H1 (cell line): ENCODE data around the gene CTIF. TPM values are rescaled to one million over a fixed set of nuclear protein-coding genes. Genes with fewer than 3 reads are reported as not detected.

Experiments used
- CTCF ChIA-PET: fragments of 300-600 bp; sonication (Branson Sonifier 250); formaldehyde crosslinking; loops from one replicate; lab custom pipeline; 2021; ENCODE audit not compliant: partially characterized antibody; lab: Charles Lee
- POLR2A ChIA-PET: fragments of 300-600 bp; sonication (Branson Sonifier 250); formaldehyde crosslinking; loops from one replicate; lab custom pipeline; 2021; ENCODE audit warnings: inconsistent platforms; ENCODE audit not compliant: partially characterized antibody; lab: Charles Lee
- DNase-seq, 2 experiments: peaks; one replicate each; pipeline versions ENCODE4 v3.0.0 to v3.0.0-alpha.2; 2010 to 2022; ENCODE audit warnings: low spot score in 2 of 2, low read depth in 1 of 2, mixed read lengths in 1 of 2
- FAIRE-seq: peaks from 2 replicates; lab custom pipeline; 2011; peaks lifted over from hg19 to GRCh38; lab: Jason Lieb, UNC
- H2AFZ ChIP-seq: 2 replicates; pipeline ENCODE4 v1.8.1; 2012; ENCODE audit warnings: low read length, inconsistent platforms
- H2AK5ac ChIP-seq: 2 replicates; pipeline ENCODE4 v1.6.1; 2013; ENCODE audit warnings: low read depth, low read length
- H2BK120ac ChIP-seq: replicated peaks from 2 replicates; pipeline ENCODE3; 2013; ENCODE audit warnings: low read depth, low read length, inconsistent platforms
- H2BK12ac ChIP-seq: 2 replicates; pipeline ENCODE4 v1.6.1; 2013; ENCODE audit warnings: low read depth, low read length
- H2BK15ac ChIP-seq: 2 replicates; pipeline ENCODE4 v1.6.1; 2013; ENCODE audit warnings: low read length
- H2BK20ac ChIP-seq: 2 replicates; pipeline ENCODE4 v1.6.1; 2013; ENCODE audit warnings: low read length
- H2BK5ac ChIP-seq: 2 replicates; pipeline ENCODE4 v1.6.1; 2013; ENCODE audit warnings: low read depth, low read length
- H3K14ac ChIP-seq: 2 replicates; pipeline ENCODE4 v1.6.1; 2013; ENCODE audit warnings: inconsistent platforms; ENCODE audit not compliant: insufficient read length
- H3K18ac ChIP-seq: 2 replicates; pipeline ENCODE4 v1.6.1; 2013; ENCODE audit warnings: low read length; ENCODE audit errors: extremely low read depth
- H3K23ac ChIP-seq: 2 replicates; pipeline ENCODE4 v1.6.1; 2013; ENCODE audit warnings: inconsistent platforms; ENCODE audit not compliant: insufficient read length
- H3K23me2 ChIP-seq: 2 replicates; pipeline ENCODE4 v1.6.1; 2013; ENCODE audit warnings: low read depth, low read length
- H3K27ac ChIP-seq: 2 replicates; pipeline ENCODE4 v1.6.1; 2011; ENCODE audit warnings: low read depth, low read length, inconsistent platforms
- H3K27me3 ChIP-seq, 4 experiments: replicated peaks in 1 of 4; 1 replicate in 1 of 4; 2 replicates in 3 of 4; pipeline versions ENCODE4 v1.6.1 to v1.8.1; 2011 to 2013; ENCODE audit warnings: low read length in 3 of 4, mild to moderate bottlenecking in 3 of 4, inconsistent platforms in 2 of 4, mixed read lengths in 2 of 4, moderate library complexity in 1 of 4; ENCODE audit not compliant: control insufficient read depth in 3 of 4, insufficient read depth in 3 of 4; ENCODE audit errors: extremely low read depth in 1 of 4
- H3K36me3 ChIP-seq, 4 experiments: 2 replicates each; pipeline versions ENCODE4 v1.6.1 to v1.8.1; 2011 to 2013; ENCODE audit warnings: mild to moderate bottlenecking in 4 of 4, low read length in 3 of 4, moderate library complexity in 2 of 4, control low read depth in 1 of 4, inconsistent platforms in 1 of 4; ENCODE audit not compliant: insufficient read depth in 4 of 4, control insufficient read depth in 2 of 4
- H3K4ac ChIP-seq: replicated peaks from 2 replicates; pipeline ENCODE3; 2013; ENCODE audit warnings: low read length, low read depth, mixed read lengths, inconsistent platforms; ENCODE audit not compliant: insufficient read length
- H3K4me1 ChIP-seq, 4 experiments: replicated peaks in 1 of 4; 1 replicate in 1 of 4; 2 replicates in 3 of 4; pipeline versions ENCODE4 v1.6.1 to v1.8.1; 2011 to 2013; ENCODE audit warnings: low read length in 3 of 4, inconsistent platforms in 2 of 4, mixed read lengths in 1 of 4; ENCODE audit not compliant: insufficient read depth in 4 of 4, control insufficient read depth in 3 of 4
- H3K4me2 ChIP-seq, 2 experiments: 2 replicates each; pipeline versions ENCODE4 v1.6.1 to v1.8.1; 2011 to 2013; ENCODE audit warnings: low read depth in 2 of 2, low read length in 2 of 2, control low read depth in 1 of 2, inconsistent platforms in 1 of 2, mild to moderate bottlenecking in 1 of 2; ENCODE audit not compliant: insufficient read depth in 1 of 2
- H3K4me3 ChIP-seq, 4 experiments: fragments of 200-600, 300-600 bp in 1 of 4; sonication (generic), shearing (Covaris generic), sonication (Bioruptor Twin) in 1 of 4; 2 replicates each; pipeline versions ENCODE4 v1.5.1 to v1.8.1; 2011 to 2016; ENCODE audit warnings: low read length in 4 of 4, low read depth in 3 of 4, control low read depth in 2 of 4, inconsistent platforms in 2 of 4, mild to moderate bottlenecking in 2 of 4, mixed read lengths in 1 of 4, moderate library complexity in 1 of 4; ENCODE audit not compliant: insufficient read depth in 2 of 4; ENCODE audit errors: extremely low read depth in 1 of 4
- H3K56ac ChIP-seq: replicated peaks from 2 replicates; pipeline ENCODE3; 2013; ENCODE audit warnings: low read depth, mild to moderate bottlenecking, mixed read lengths, low read length, inconsistent platforms; ENCODE audit not compliant: insufficient read length
- H3K79me1 ChIP-seq: 2 replicates; pipeline ENCODE4 v1.6.1; 2013; ENCODE audit warnings: low read depth, low read length, control low read depth
- H3K79me2 ChIP-seq, 2 experiments: 2 replicates each; pipeline versions ENCODE4 v1.6.1 to v1.8.1; 2012 to 2013; ENCODE audit warnings: low read length in 2 of 2, mild to moderate bottlenecking in 2 of 2, inconsistent platforms in 1 of 2; ENCODE audit not compliant: insufficient read depth in 2 of 2, control insufficient read depth in 1 of 2
- H3K9ac ChIP-seq, 4 experiments: replicated peaks in 1 of 4; 1 replicate in 1 of 4; 2 replicates in 3 of 4; pipeline versions ENCODE4 v1.6.1 to v1.8.1; 2011 to 2013; ENCODE audit warnings: low read depth in 3 of 4, low read length in 3 of 4, control low read depth in 2 of 4, mild to moderate bottlenecking in 2 of 4, moderate library complexity in 2 of 4, inconsistent platforms in 1 of 4; ENCODE audit errors: extremely low read depth in 1 of 4
- H3K9me3 ChIP-seq, 2 experiments: 2 replicates each; pipeline versions ENCODE4 v1.6.1 to v1.8.1; 2012 to 2013; ENCODE audit warnings: mild to moderate bottlenecking in 2 of 2, moderate library complexity in 2 of 2, control low read depth in 1 of 2, inconsistent platforms in 1 of 2, low read depth in 1 of 2, low read length in 1 of 2, mixed read lengths in 1 of 2; ENCODE audit not compliant: insufficient read depth in 2 of 2
- H4K20me1 ChIP-seq, 2 experiments: replicated peaks in 1 of 2; 2 replicates each; pipeline versions ENCODE3 to v1.8.1; 2011 to 2013; ENCODE audit warnings: inconsistent platforms in 2 of 2, low read length in 2 of 2, mild to moderate bottlenecking in 1 of 2; ENCODE audit not compliant: insufficient read depth in 2 of 2, control insufficient read depth in 1 of 2
- H4K5ac ChIP-seq: 2 replicates; pipeline ENCODE4 v1.6.1; 2013; ENCODE audit warnings: low read length, low read depth, mixed read lengths, inconsistent platforms; ENCODE audit not compliant: insufficient read length
- H4K8ac ChIP-seq: 2 replicates; pipeline ENCODE4 v1.8.0; 2013; ENCODE audit warnings: mild to moderate bottlenecking, moderate library complexity, low read length, inconsistent platforms; ENCODE audit not compliant: insufficient read depth; ENCODE audit errors: extremely low read depth
- H4K91ac ChIP-seq: replicated peaks from 2 replicates; pipeline ENCODE3; 2013; ENCODE audit warnings: low read length, mixed read lengths, inconsistent platforms; ENCODE audit not compliant: insufficient read length
- CBX5 ChIP-seq: fragments of 300-800, 300-1000 bp; sonication (generic); IDR thresholded peaks from 2 replicates; pipeline ENCODE4 v1.7.1; 2016; ENCODE audit warnings: antibody characterized with exemption, low read length, low read depth
- CTCF ChIP-seq, 3 experiments: IDR thresholded peaks; 1 replicate in 2 of 3; 2 replicates in 1 of 3; pipeline versions ENCODE4 v1.5.1 to v1.6.1; 2011; ENCODE audit warnings: low read length in 3 of 3, mild to moderate bottlenecking in 3 of 3, inconsistent platforms in 2 of 3, low read depth in 1 of 3, moderate library complexity in 1 of 3; ENCODE audit not compliant: insufficient read depth in 1 of 3; ENCODE audit errors: control extremely low read depth in 1 of 3
- GABPA ChIP-seq: IDR thresholded peaks from 2 replicates; pipeline ENCODE4 v1.6.1; 2011; ENCODE audit warnings: mild to moderate bottlenecking, low read length, moderate library complexity, borderline replicate concordance; ENCODE audit not compliant: insufficient read depth
- HDAC2 ChIP-seq, 2 experiments: fragments of 300-600 bp in 1 of 2; sonication (generic) in 1 of 2; IDR thresholded peaks; 2 replicates each; pipeline ENCODE4 v1.6.1; 2011 to 2012; ENCODE audit warnings: low read depth in 2 of 2, low read length in 2 of 2, mild to moderate bottlenecking in 2 of 2, moderate library complexity in 2 of 2, borderline replicate concordance in 1 of 2, inconsistent platforms in 1 of 2
- MAX ChIP-seq: IDR thresholded peaks from 2 replicates; pipeline ENCODE4 v1.6.1; 2012; ENCODE audit warnings: inconsistent platforms
- NANOG ChIP-seq: IDR thresholded peaks from 2 replicates; pipeline ENCODE4 v1.6.1; 2011; ENCODE audit warnings: low read length, low read depth, mild to moderate bottlenecking, inconsistent platforms; ENCODE audit not compliant: insufficient read depth, poor library complexity, severe bottlenecking
- NRF1 ChIP-seq: IDR thresholded peaks from 2 replicates; pipeline ENCODE4 v1.6.1; 2011; ENCODE audit warnings: mild to moderate bottlenecking, low read depth, low read length, improper control_type of control experiment
- POLR2A ChIP-seq, 2 experiments: IDR thresholded peaks; 1 replicate in 1 of 2; 2 replicates in 1 of 2; pipeline ENCODE4 v1.6.1; 2011; ENCODE audit warnings: low read depth in 2 of 2, low read length in 2 of 2, mild to moderate bottlenecking in 2 of 2; ENCODE audit errors: control extremely low read depth in 1 of 2
- RFX5 ChIP-seq: IDR thresholded peaks from 2 replicates; pipeline ENCODE4 v1.6.1; 2011; ENCODE audit warnings: low read depth, low read length, improper control_type of control experiment, borderline replicate concordance
- SIN3A ChIP-seq, 2 experiments: IDR thresholded peaks in 1 of 2; conservative IDR thresholded peaks in 1 of 2; 2 replicates each; pipeline ENCODE4 v1.6.1; 2011 to 2012; ENCODE audit warnings: low read length in 2 of 2, improper control_type of control experiment in 1 of 2, low read depth in 1 of 2, mild to moderate bottlenecking in 1 of 2
- SP1 ChIP-seq: IDR thresholded peaks from 2 replicates; pipeline ENCODE4 v1.6.1; 2011; ENCODE audit warnings: low read depth, low read length
- SP4 ChIP-seq: IDR thresholded peaks from 2 replicates; pipeline ENCODE4 v1.6.1; 2012; ENCODE audit warnings: low read length, inconsistent platforms
- WGBS, 2 experiments: shearing (Covaris generic) in 1 of 2; methylation state at CpG; one replicate each; pipeline versions ENCODE4 v1.1.6 to v1.1.7; 2013 to 2015; ENCODE audit warnings: low lambda C conversion rate in 2 of 2, mixed read lengths in 2 of 2, inconsistent platforms in 1 of 2, low coverage in 1 of 2, missing lambda C conversion rate in 1 of 2; ENCODE audit not compliant: insufficient replicate concordance in 2 of 2, insufficient coverage in 1 of 2, insufficient read length in 1 of 2; ENCODE audit errors: extremely low coverage in 1 of 2, missing lambda C conversion rate in 1 of 2; 5-methylcytosine and 5-hydroxymethylcytosine counted together
- polyA plus RNA-seq, 7 experiments: library from polyadenylated mRNA; depleted of rRNA in 3 of 7; stranded (reverse) in 5 of 7; unstranded in 2 of 7; fragments of >200 nt in 5 of 7; fragments of 200-250 nt in 2 of 7; gene quantifications; 1 replicate in 5 of 7; 2 replicates in 1 of 7; 4 replicates in 1 of 7; pipeline versions ENCODE4 v1.2.1 to v1.2.3, GENCODE V29; 2011 to 2013; ENCODE audit warnings: missing spikeins in 2 of 7, mixed read lengths in 2 of 7
- total RNA-seq: library from RNA; stranded (reverse); fragmentation: NEBNext Ultra II Directional; extraction: Animal tissue kit (Norgen Biotek cat#: 25700); gene quantifications from 2 replicates; pipeline ENCODE4 v1.2.1, GENCODE V29; 2021

Gene CTIF
- total and polyA plus RNA-seq, 2 of the 8 experiments (the other 6 are each of a cell fraction or from before 2014, with no cell fraction given): 9.0 to 17.8 TPM

GRCh38 chr18:48811401-48811800 lies 272.6 kb downstream of the CTIF start:
- no peak overlapping the region for H3K27ac ChIP-seq
- no peaks in the 10 kb centered on the region for H3K27me3 ChIP-seq
- 91% methylated on average over 3 of the region's 3 CpGs; no CpG with 5 or more reads in 1 of the 2 experiments for WGBS, 2 experiments
- no peak overlapping the region for H3K23ac ChIP-seq
- no peak for DNase-seq
- H3K4ac ChIP-seq: no peak overlapping the region
- CTCF ChIA-PET: no interaction called here
- H2BK20ac ChIP-seq: no peak overlapping the region
- H3K4me3 ChIP-seq: no peak overlapping the region
- no peaks in the 10 kb centered on the region for H3K23me2 ChIP-seq
- no peak overlapping the region for H3K4me2 ChIP-seq
- H2BK120ac ChIP-seq: no peak overlapping the region
- no peaks in the 10 kb centered on the region for H4K20me1 ChIP-seq
- no peak overlapping the region for H4K91ac ChIP-seq
- no peaks in the 10 kb centered on the region for H3K79me1 ChIP-seq
- no peak overlapping the region for H2AFZ ChIP-seq
- no peak overlapping the region for H2BK5ac ChIP-seq
- H2AK5ac ChIP-seq: no peak overlapping the region
- H3K36me3 ChIP-seq: no peaks in the 10 kb centered on the region
- FAIRE-seq: no peak
- H3K9me3 ChIP-seq: no peaks in the 10 kb centered on the region
- no peak overlapping the region for H3K56ac ChIP-seq
- H3K9ac ChIP-seq: no peak overlapping the region
- H2BK12ac ChIP-seq: no peak overlapping the region
- H3K14ac ChIP-seq: no peak overlapping the region
- POLR2A ChIA-PET: no interaction called here
- no peak overlapping the region for H3K18ac ChIP-seq
- H3K79me2 ChIP-seq: no peaks in the 10 kb centered on the region
- H4K5ac ChIP-seq: no peak overlapping the region
- H4K8ac ChIP-seq: no peak overlapping the region
- H2BK15ac ChIP-seq: no peak overlapping the region
- no peaks in the 10 kb centered on the region for H3K4me1 ChIP-seq
- TF ChIP-seq SIN3A (conservative IDR thresholded peaks at IDR 0.05 in 1 of 2, IDR thresholded peaks at IDR 0.05 in 1 of 2; ENCODE audit: low read depth in 1 of 2, low read length in 2 of 2) (no peak), CTCF (IDR thresholded peaks at IDR 0.05; ENCODE audit: control extremely low read depth in 1 of 3, insufficient read depth in 1 of 3, low read depth in 1 of 3, low read length in 3 of 3) (no peak), NANOG (no peak), MAX (no peak), HDAC2 (IDR thresholded peaks at IDR 0.05; ENCODE audit: borderline replicate concordance in 1 of 2, low read depth in 2 of 2, low read length in 2 of 2) (no peak), NRF1 (no peak), CBX5 (no peak), SP4 (no peak), RFX5 (no peak), SP1 (no peak), POLR2A (IDR thresholded peaks at IDR 0.05; ENCODE audit: control extremely low read depth in 1 of 2, low read depth in 2 of 2, low read length in 2 of 2) (no peak), GABPA (no peak)
